Activated CD8-positive, alpha-beta T cell treated with anti-CD3 and anti-CD28 coated beads, Interleukin-2, amount 10 ng/mL, durations not matched to agents 7 days and 5 days (primary cell): ENCODE measurements around the gene LDB3. TPM values are rescaled to one million over a fixed set of nuclear protein-coding genes. Genes with fewer than 3 reads are reported as not detected.
A peak's percentile ranks its signal among the peaks of the same experiment; 100 is the strongest.

Source experiments
- ATAC-seq: fragments of 150-1000 bp; cut with Tn5 transposase; one replicate; pipeline ENCODE4 v1.10.0; 2021; ENCODE audit warnings: moderate library complexity
- CTCF ChIA-PET: fragments of 350-600 bp; sonication (Branson Sonifier 250); formaldehyde crosslinking; loops from one replicate; lab custom pipeline; 2021; ENCODE audit warnings: antibody characterized with exemption; lab: Charles Lee
- POLR2A ChIA-PET: fragments of 350-600 bp; sonication (Branson Sonifier 250); formaldehyde crosslinking; loops from one replicate; lab custom pipeline; 2021; ENCODE audit warnings: antibody characterized with exemption; lab: Charles Lee
- DNase-seq: peaks from one replicate; pipeline ENCODE4 v3.0.0-alpha.2; 2020
- H3K27ac Mint-ChIP-seq: one replicate; pipeline ENCODE4 v1.8.0; 2021; ENCODE audit warnings: mild to moderate bottlenecking, mixed read lengths
- H3K27me3 Mint-ChIP-seq: one replicate; pipeline ENCODE4 v1.8.0; 2021; ENCODE audit warnings: low read depth, mixed read lengths
- H3K36me3 Mint-ChIP-seq: one replicate; pipeline ENCODE4 v1.8.0; 2021; ENCODE audit warnings: low read depth, mixed read lengths
- H3K4me1 Mint-ChIP-seq: one replicate; pipeline ENCODE4 v1.8.0; 2021; ENCODE audit warnings: low read depth, mixed read lengths
- H3K4me3 Mint-ChIP-seq: one replicate; pipeline ENCODE4 v1.8.0; 2021; ENCODE audit warnings: mild to moderate bottlenecking, mixed read lengths
- H3K9me3 Mint-ChIP-seq: one replicate; pipeline ENCODE4 v1.8.0; 2022; ENCODE audit warnings: mixed read lengths; ENCODE audit not compliant: insufficient read depth
- total RNA-seq, 2 experiments: library from RNA; stranded (reverse); gene quantifications; one replicate each; pipeline ENCODE4 v1.2.3, GENCODE V29; 2021

Gene LDB3, protein sequence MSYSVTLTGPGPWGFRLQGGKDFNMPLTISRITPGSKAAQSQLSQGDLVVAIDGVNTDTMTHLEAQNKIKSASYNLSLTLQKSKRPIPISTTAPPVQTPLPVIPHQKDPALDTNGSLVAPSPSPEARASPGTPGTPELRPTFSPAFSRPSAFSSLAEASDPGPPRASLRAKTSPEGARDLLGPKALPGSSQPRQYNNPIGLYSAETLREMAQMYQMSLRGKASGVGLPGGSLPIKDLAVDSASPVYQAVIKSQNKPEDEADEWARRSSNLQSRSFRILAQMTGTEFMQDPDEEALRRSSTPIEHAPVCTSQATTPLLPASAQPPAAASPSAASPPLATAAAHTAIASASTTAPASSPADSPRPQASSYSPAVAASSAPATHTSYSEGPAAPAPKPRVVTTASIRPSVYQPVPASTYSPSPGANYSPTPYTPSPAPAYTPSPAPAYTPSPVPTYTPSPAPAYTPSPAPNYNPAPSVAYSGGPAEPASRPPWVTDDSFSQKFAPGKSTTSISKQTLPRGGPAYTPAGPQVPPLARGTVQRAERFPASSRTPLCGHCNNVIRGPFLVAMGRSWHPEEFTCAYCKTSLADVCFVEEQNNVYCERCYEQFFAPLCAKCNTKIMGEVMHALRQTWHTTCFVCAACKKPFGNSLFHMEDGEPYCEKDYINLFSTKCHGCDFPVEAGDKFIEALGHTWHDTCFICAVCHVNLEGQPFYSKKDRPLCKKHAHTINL
- total RNA-seq: under 1 TPM in 1 of 2 experiments, not detected in 1; 0.05 TPM

DNA sequence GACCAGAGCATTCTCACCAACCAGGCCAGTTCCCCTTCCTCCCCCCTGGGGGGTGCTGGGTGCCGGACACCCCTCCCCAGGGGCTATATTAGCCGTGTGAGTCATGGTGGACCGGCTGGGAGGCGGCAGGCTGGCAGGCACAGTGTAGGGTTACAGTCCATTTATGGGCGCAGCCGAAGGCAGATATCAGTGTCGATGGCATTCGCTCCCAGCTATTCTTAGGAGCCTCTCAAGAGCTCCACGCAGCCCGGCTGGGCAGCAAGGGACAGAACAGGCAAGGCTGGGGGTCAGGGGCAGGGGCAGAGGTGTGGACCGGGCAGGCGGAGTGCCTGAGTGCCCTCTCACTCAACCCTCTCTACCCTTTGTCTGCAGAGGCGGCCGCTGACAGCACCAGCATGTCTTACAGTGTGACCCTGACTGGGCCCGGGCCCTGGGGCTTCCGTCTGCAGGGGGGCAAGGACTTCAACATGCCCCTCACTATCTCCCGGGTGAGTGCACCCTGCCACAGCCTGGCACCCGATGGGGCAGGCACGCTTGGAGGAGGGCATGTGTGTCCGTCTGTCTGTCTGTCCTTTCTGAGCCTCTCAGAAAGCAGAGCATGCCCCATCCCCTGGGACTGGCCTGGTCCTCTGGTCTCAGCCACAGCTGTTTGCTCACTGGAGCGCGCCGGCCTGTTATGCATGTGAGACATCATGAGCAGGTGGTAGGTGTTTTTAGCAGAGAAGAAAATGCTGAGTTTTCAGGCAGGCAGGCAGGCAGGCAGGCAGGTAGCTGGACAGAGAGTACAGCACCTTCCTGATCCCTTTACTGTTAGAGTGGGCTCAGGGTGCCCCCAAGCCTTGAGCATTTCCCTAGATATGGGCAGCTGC is at the start of gene LDB3:
Gene LDB3, plus strand, starts transcription at position 215 of the 869 bp plus-strand sequence. Its CDS starts 181 bp downstream, at position 396.
- H3K4me1 Mint-ChIP-seq: no peaks in the 10 kb centered on the region
- H3K27ac Mint-ChIP-seq: no peak within 1 kb of the TSS
- no peaks in the 10 kb centered on the region for H3K36me3 Mint-ChIP-seq
- ATAC-seq (no peak), DNase-seq (no peak)
- H3K27me3 Mint-ChIP-seq: no peaks in the 10 kb centered on the region
- ChIA-PET CTCF (no interaction called here), POLR2A (interaction anchor here (0.6 kb wide), 1 partner anchor 233 kb away, joined by 3 read pairs; no protein-coding TSS in a partner anchor)
- H3K9me3 Mint-ChIP-seq: no peaks in the 10 kb centered on the region
- H3K4me3 Mint-ChIP-seq: no peak within 1 kb of the TSS

DNA sequence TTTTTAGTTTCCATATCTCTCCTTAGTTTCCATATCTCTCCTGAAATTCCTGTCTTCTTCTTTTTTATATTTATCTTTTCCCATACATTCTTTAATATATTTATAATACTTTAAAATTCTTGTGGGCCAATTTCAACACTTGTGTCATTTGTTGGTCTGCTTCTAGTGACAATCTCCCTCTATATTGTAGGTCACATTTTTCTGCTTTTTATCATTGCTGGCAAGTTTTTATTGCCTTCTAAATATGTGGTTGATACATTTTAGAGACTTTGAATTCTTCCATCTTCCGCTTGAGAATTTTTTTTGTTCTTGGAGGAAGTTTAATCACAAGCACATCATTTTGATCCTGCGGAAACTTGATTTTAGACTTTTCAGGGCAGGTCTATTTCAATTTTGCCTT is 40.0 kb upstream of the LDB3 start:
- POLR2A ChIA-PET: no interaction called here
- Mint-ChIP-seq H3K9me3 (no peaks in the 10 kb centered on the region), H3K36me3 (no peaks in the 10 kb centered on the region), H3K27me3 (peaks cover 28% of the 10 kb centered on the region), H3K27ac (no peak overlapping the region), H3K4me3 (no peak overlapping the region), H3K4me1 (no peaks in the 10 kb centered on the region)
- CTCF ChIA-PET: no interaction called here
- ATAC-seq (no peak), DNase-seq (no peak)

DNA sequence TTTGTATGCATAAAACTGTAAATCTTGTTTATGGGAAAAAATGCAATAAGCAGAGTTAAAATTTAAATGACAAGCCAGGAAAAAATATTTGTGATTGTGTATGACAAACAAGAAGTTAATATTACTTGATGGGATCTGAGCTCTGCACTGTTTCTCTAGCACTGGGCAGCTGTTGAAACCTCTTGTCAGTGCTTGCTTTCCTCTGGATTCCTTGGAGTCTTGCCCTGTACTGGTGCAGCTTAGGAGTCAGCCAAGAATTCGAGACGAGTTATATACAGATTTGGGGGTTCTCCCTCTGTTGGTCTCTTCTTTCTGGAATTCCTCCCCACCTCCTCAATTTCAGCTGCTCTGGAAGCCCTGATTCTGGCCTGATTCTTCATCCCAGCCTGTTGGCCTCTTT is 38.2 kb upstream of the LDB3 start:
- ATAC-seq: no peak
- CTCF ChIA-PET: interaction anchor here (1.5 kb wide), 1 partner anchor 8 kb away, joined by 3 read pairs; no protein-coding TSS in a partner anchor
- peaks cover 40% of the 10 kb centered on the region for H3K27me3 Mint-ChIP-seq

DNA sequence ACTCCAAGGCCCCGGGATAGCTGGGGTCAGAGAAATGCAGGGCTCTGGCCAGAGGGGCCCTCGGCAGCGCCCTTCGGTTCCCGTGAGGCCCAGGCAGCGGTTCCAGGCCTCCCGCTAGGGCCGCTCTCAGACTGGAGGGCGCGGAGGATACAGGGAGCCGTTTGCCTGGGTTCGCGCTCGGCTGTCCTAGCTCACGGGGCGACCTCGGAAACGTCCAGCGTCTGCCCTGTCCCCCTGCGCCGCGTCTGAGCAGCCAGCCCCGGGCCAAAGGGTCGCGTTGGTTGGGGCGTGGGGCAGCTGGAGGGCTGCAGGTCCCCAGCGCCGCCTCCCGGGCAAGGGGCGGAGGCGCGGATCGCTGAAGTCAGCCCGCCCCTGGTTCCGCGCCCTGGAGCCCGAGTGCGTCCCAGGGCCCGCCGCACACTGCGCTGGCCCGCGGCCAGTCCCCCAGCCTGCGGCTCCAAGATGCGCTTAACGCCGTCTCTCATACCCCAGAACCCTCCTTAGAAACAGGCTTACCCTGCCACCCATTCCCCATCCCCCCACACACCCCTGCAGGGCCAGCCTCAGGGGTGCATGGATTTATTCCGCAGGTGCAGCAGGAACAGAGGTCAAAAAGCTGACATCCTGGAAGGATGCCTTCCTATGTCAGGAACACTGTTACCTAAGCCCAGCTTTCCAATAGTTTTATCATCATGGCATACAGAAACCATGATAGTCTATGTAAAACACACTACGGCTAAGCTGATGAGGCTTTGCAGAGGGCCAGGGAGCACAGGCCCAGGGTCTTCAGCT is 36.1 kb upstream of the LDB3 start:
- peaks cover 41% of the 10 kb centered on the region for H3K27me3 Mint-ChIP-seq

More for the DNA sequence above, 38.2 kb upstream of the LDB3 start:
- Mint-ChIP-seq H3K9me3 (no peaks in the 10 kb centered on the region), H3K4me1 (no peaks in the 10 kb centered on the region), H3K36me3 (no peaks in the 10 kb centered on the region), H3K27ac (no peak overlapping the region), H3K4me3 (no peak overlapping the region)
- no peak for DNase-seq
- POLR2A ChIA-PET: no interaction called here

DNA sequence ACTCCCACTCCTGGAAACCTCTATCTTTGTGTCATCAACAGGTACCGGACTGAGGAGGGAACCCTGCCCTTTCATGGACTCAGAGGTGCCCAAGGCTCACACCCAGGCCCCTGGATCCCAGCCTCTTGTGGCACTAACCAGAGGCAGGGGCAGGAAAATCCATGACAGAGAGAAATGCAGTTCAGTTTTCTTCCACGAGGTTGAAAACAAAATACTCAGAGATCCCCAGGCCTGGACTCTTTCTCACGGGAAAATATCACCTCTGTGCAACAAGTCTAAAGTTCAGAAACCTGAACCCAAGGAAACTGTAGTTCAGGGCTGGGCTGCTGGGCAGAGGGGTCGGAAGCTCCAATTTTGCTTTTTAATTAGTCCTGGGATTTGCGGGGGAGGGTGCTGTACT is 35.4 kb upstream of the LDB3 start:
- H3K4me3 Mint-ChIP-seq: no peak overlapping the region
- no peak for ATAC-seq
- CTCF ChIA-PET: no interaction called here
- H3K36me3 Mint-ChIP-seq: no peaks in the 10 kb centered on the region
- DNase-seq: no peak
- H3K27me3 Mint-ChIP-seq: peaks cover 43% of the 10 kb centered on the region
- H3K27ac Mint-ChIP-seq: no peak overlapping the region
- H3K4me1 Mint-ChIP-seq: no peaks in the 10 kb centered on the region
- POLR2A ChIA-PET: interaction anchor here (0.6 kb wide), 1 partner anchor 137 kb away, joined by 3 read pairs; no protein-coding TSS in a partner anchor
- H3K9me3 Mint-ChIP-seq: no peaks in the 10 kb centered on the region

More for the DNA sequence above, 36.1 kb upstream of the LDB3 start:
- Mint-ChIP-seq H3K4me1 (no peaks in the 10 kb centered on the region), H3K27ac (no peak overlapping the region), H3K4me3 (no peak overlapping the region), H3K36me3 (no peaks in the 10 kb centered on the region), H3K9me3 (no peaks in the 10 kb centered on the region)
- ATAC-seq: peak; percentile 55
- no peak for DNase-seq
- ChIA-PET CTCF (no interaction called here), POLR2A (interaction anchor here (0.6 kb wide), 1 partner anchor 138 kb away, joined by 3 read pairs; no protein-coding TSS in a partner anchor)

DNA sequence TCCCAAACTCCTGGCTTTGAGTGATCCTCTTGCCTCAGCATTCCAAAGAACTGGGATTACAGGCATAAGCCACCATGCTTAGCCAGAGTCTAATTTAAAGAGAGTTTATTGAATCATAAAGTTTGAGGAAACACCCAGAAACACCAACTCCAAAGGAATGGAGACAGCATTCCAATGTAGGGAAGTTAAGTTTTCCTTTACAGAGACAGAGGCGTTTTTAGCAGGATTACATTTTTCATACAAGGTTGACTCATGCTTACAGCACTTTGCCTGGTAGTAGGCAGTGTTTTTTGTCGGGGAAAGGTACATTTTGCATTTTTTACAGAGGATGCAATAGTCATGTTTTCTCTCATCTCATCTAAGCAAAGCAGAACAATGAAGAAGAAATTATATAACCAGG is 32.9 kb upstream of the LDB3 start:
- ChIA-PET POLR2A (no interaction called here), CTCF (no interaction called here)
- DNase-seq (no peak), ATAC-seq (no peak)
- no peak overlapping the region for H3K4me3 Mint-ChIP-seq
- no peaks in the 10 kb centered on the region for H3K36me3 Mint-ChIP-seq
- no peaks in the 10 kb centered on the region for H3K4me1 Mint-ChIP-seq
- no peaks in the 10 kb centered on the region for H3K9me3 Mint-ChIP-seq
- no peak overlapping the region for H3K27ac Mint-ChIP-seq
- H3K27me3 Mint-ChIP-seq: peaks cover 46% of the 10 kb centered on the region

DNA sequence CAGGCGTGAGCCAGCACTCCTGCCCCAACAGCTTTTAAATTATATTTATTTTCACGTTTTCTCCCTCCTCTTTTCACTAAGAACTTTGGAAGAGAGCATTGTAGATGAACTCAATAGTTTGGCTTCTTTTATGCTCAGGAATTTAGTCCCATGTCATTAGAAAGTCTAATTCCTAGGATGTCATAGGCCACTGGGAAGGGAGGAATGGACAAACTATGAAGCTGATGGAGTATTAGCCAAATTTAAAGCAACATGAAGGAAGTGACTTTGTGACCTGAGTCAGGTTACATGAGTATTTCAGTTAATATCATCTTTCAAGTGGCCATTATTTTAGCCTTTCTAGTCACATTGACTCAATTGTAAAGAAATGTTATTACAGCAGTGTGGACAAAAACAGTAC is 32.0 kb upstream of the LDB3 start:
- H3K27ac Mint-ChIP-seq: no peak overlapping the region
- no peak overlapping the region for H3K4me3 Mint-ChIP-seq
- H3K36me3 Mint-ChIP-seq: no peaks in the 10 kb centered on the region
- DNase-seq: no peak
- ATAC-seq: no peak
- POLR2A ChIA-PET: no interaction called here
- peaks cover 42% of the 10 kb centered on the region for H3K27me3 Mint-ChIP-seq
- CTCF ChIA-PET: no interaction called here
- peaks cover under 1% of the 10 kb centered on the region for H3K9me3 Mint-ChIP-seq
- no peaks in the 10 kb centered on the region for H3K4me1 Mint-ChIP-seq

DNA sequence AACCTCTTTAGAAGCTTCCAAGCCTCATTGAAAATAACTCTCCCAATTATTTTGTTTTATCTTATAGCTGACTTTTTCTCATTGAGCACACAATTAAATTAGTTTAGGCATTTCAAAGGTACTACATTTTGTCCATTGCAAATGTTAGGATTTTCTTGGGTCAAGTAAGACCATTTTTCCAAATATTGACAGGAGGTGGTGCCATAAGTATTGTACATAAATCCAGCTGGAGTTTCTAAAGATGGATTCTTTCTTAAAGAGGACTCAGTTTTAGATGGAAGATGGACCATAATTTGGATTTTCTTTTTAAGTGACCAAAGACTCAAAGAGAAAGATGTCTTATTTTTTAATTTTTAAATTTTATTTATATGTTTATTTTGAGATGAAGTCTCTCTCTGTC is 26.3 kb upstream of the LDB3 start:
- DNase-seq (no peak), ATAC-seq (no peak)
- POLR2A ChIA-PET: no interaction called here
- H3K27me3 Mint-ChIP-seq: peaks cover 13% of the 10 kb centered on the region
- CTCF ChIA-PET: no interaction called here
- no peaks in the 10 kb centered on the region for H3K36me3 Mint-ChIP-seq
- no peak overlapping the region for H3K4me3 Mint-ChIP-seq
- H3K27ac Mint-ChIP-seq: no peak overlapping the region
- H3K9me3 Mint-ChIP-seq: peaks cover 8% of the 10 kb centered on the region
- H3K4me1 Mint-ChIP-seq: peaks cover 7% of the 10 kb centered on the region

DNA sequence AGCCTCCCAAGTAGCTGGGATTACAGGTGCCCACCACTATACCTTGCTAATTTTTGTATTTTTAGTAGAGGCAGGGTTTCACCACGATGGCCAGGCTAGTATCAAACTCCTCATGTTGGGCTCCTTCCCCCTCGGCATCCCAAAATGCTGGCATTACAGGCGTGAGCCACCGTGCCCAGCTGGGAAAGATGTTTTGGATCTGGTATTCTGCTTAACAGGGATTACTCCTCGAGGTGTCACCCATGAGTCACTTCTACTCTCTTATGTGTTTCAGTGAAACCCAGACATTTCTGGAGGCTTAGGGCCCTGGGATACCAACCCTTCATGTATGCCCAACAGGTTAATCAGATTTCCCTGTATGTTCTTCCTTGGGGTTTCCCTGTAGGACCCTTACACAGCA is 25.8 kb upstream of the LDB3 start:
- peaks cover 11% of the 10 kb centered on the region for H3K27me3 Mint-ChIP-seq
- POLR2A ChIA-PET: no interaction called here
- H3K4me1 Mint-ChIP-seq: peaks cover 7% of the 10 kb centered on the region
- no peaks in the 10 kb centered on the region for H3K36me3 Mint-ChIP-seq
- no peak overlapping the region for H3K4me3 Mint-ChIP-seq
- DNase-seq: no peak
- no peak overlapping the region for H3K27ac Mint-ChIP-seq
- ATAC-seq: no peak
- peaks cover 8% of the 10 kb centered on the region for H3K9me3 Mint-ChIP-seq
- CTCF ChIA-PET: no interaction called here

DNA sequence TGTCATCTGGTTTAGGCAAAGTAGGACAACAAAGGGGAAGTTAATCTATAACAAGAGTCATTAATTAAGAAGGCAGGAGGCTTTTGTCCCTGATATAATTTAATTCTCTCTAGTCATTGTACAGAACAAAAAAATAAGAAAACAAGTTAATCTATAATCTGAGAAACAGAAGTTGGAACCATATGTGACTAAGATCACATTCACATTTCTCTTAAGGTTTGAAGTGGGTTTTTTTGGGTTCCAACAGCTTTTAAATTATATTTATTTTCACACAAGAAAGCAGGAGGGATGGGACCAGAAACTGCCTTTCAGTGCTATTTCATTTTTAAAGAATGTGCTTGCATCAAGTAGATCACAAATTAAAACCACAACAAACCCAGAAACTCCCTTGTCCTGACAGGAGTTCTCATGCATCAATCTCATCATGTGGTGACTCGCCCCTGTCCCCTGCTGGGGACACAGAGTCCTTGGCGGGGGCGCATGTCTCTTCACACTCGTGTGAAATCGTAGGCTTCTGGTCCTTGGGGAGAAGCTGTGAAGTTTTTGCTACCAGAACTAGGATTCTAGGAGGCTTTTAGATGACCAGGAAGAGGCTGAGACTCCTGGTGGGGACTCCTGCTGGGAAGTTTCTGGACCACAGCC is 24.0 kb upstream of the LDB3 start:
- ATAC-seq (no peak), DNase-seq (no peak)
- H3K4me1 Mint-ChIP-seq: peaks cover 7% of the 10 kb centered on the region
- no peak overlapping the region for H3K27ac Mint-ChIP-seq
- peaks cover 8% of the 10 kb centered on the region for H3K9me3 Mint-ChIP-seq
- H3K4me3 Mint-ChIP-seq: no peak overlapping the region
- POLR2A ChIA-PET: no interaction called here
- peaks cover 3% of the 10 kb centered on the region for H3K27me3 Mint-ChIP-seq
- CTCF ChIA-PET: interaction anchor here (0.8 kb wide), 1 partner anchor 246 kb away, joined by 4 read pairs; no protein-coding TSS in a partner anchor
- H3K36me3 Mint-ChIP-seq: no peaks in the 10 kb centered on the region
